Measurements from ENCODE around the gene AURKAIP1.

GRCh38 chr1:1376551-1377226 is 1.7 kb upstream of the AURKAIP1 start:
- TF ChIP-seq, protein P1, sequence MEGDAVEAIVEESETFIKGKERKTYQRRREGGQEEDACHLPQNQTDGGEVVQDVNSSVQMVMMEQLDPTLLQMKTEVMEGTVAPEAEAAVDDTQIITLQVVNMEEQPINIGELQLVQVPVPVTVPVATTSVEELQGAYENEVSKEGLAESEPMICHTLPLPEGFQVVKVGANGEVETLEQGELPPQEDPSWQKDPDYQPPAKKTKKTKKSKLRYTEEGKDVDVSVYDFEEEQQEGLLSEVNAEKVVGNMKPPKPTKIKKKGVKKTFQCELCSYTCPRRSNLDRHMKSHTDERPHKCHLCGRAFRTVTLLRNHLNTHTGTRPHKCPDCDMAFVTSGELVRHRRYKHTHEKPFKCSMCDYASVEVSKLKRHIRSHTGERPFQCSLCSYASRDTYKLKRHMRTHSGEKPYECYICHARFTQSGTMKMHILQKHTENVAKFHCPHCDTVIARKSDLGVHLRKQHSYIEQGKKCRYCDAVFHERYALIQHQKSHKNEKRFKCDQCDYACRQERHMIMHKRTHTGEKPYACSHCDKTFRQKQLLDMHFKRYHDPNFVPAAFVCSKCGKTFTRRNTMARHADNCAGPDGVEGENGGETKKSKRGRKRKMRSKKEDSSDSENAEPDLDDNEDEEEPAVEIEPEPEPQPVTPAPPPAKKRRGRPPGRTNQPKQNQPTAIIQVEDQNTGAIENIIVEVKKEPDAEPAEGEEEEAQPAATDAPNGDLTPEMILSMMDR (optimal IDR thresholded peaks at IDR 0.05 in 1 of 3, IDR thresholded peaks at IDR 0.05 in 1 of 3, conservative IDR thresholded peaks at IDR 0.05 in 1 of 3; ENCODE audit: extremely low read depth in 1 of 3, insufficient read depth in 2 of 3, low read length in 3 of 3) = no peak
- TF ChIP-seq EZH2 (IDR thresholded peaks at IDR 0.05; ENCODE audit: low read length) = no peak

All from keratinocyte (primary cell).